K562 (cell line): ENCODE data around the gene KATNAL2. TPM values are rescaled to one million over a fixed set of nuclear protein-coding genes. Genes with fewer than 3 reads are reported as not detected.
A peak's percentile ranks its signal among the peaks of the same experiment; 100 is the strongest.

Source experiments
- ATAC-seq: fragments of 200-7000 bp; cut with Tn5 transposase; 3 replicates; pipeline ENCODE4 v1.9.1; 2020; ENCODE audit warnings: moderate library complexity
- BruUV-seq: library from RNA; stranded (reverse); fragments of 400-500 nt; replicated peaks from 2 replicates; lab custom pipeline; 2021; lab: Mats Ljungman, UMichigan
- CTCF ChIA-PET: fragments of 300-600 bp; formaldehyde crosslinking; extraction: SDS; loops from one replicate; lab custom pipeline; 2021; ENCODE audit warnings: low intra/inter-chr PET ratio; lab: Yijun Ruan, JAX
- POLR2A ChIA-PET: fragments of 300-600, 350-650 bp; sonication (Branson Sonifier 250); formaldehyde crosslinking; extraction: SDS; loops from one replicate; lab custom pipeline; 2021; ENCODE audit warnings: antibody characterized with exemption, inconsistent platforms; lab: Yijun Ruan, JAX
- DNase-seq, 4 experiments: peaks; one replicate each; pipeline versions ENCODE4 v3.0.0 to v3.0.0-alpha.2; 2011 to 2018; ENCODE audit warnings: low spot score in 3 of 4, mixed read lengths in 3 of 4; ENCODE audit errors: extremely low read depth in 1 of 4
- FAIRE-seq: peaks from 2 replicates; lab custom pipeline; 2011; peaks lifted over from hg19 to GRCh38; lab: Jason Lieb, UNC
- H2AFZ ChIP-seq: 2 replicates; pipeline ENCODE4 v1.6.0; 2011; ENCODE audit warnings: low read depth, low read length, control low read depth, inconsistent platforms
- H3K27ac ChIP-seq: fragments of 200-600 bp; 3 replicates; pipeline ENCODE4 v1.8.0; 2011; ENCODE audit warnings: low read depth, mild to moderate bottlenecking, control low read depth, inconsistent platforms, low read length, moderate library complexity, mixed read lengths; ENCODE audit errors: extremely low read depth
- H3K27me3 ChIP-seq, 2 experiments: fragments of 300-600 bp in 1 of 2; 2 replicates in 1 of 2; 3 replicates in 1 of 2; pipeline versions ENCODE4 v1.6.0 to v1.8.0; 2011; ENCODE audit warnings: inconsistent platforms in 2 of 2, low read length in 2 of 2, mild to moderate bottlenecking in 1 of 2, mixed read lengths in 1 of 2, moderate library complexity in 1 of 2; ENCODE audit not compliant: control insufficient read depth in 2 of 2, insufficient read depth in 2 of 2
- H3K36me3 ChIP-seq: fragments of 300-600 bp; 3 replicates; pipeline ENCODE4 v1.8.0; 2011; ENCODE audit warnings: mild to moderate bottlenecking, low read length, inconsistent platforms; ENCODE audit not compliant: control insufficient read depth, insufficient read depth
- H3K4me1 ChIP-seq, 2 experiments: fragments of 200-600 bp in 1 of 2; replicated peaks in 1 of 2; 2 replicates in 1 of 2; 3 replicates in 1 of 2; pipeline versions ENCODE4 v1.5.1 to v1.8.0; 2011; ENCODE audit warnings: inconsistent platforms in 2 of 2, low read length in 2 of 2, mild to moderate bottlenecking in 1 of 2, mixed read lengths in 1 of 2, moderate library complexity in 1 of 2; ENCODE audit not compliant: control insufficient read depth in 2 of 2, insufficient read depth in 2 of 2
- H3K4me2 ChIP-seq: 2 replicates; pipeline ENCODE4 v1.6.1; 2011; ENCODE audit warnings: low read length, control low read depth, inconsistent platforms, mixed read lengths; ENCODE audit not compliant: insufficient read depth
- H3K4me3 ChIP-seq: fragments of 200-600 bp; sonication (generic), shearing (Covaris generic); 2 replicates; pipeline ENCODE4 v1.5.1; 2016; ENCODE audit warnings: control low read depth, inconsistent platforms
- H3K79me2 ChIP-seq: fragments of 200-600 bp; 3 replicates; pipeline ENCODE4 v1.8.0; 2011; ENCODE audit warnings: low read length, inconsistent platforms; ENCODE audit not compliant: control insufficient read depth, insufficient read depth
- H3K9ac ChIP-seq, 2 experiments: 2 replicates each; pipeline versions ENCODE4 v1.6.0 to v1.6.1; 2011; ENCODE audit warnings: low read depth in 2 of 2, low read length in 2 of 2, control low read depth in 1 of 2, inconsistent platforms in 1 of 2, mild to moderate bottlenecking in 1 of 2, mixed read lengths in 1 of 2; ENCODE audit not compliant: insufficient read depth in 1 of 2
- H3K9me1 ChIP-seq: one replicate; pipeline ENCODE4 v1.6.0; 2011; ENCODE audit warnings: inconsistent platforms, mild to moderate bottlenecking, low read length, moderate library complexity; ENCODE audit not compliant: control insufficient read depth, insufficient read depth
- H3K9me3 ChIP-seq: replicated peaks from 2 replicates; pipeline ENCODE4 v1.5.1; 2011; ENCODE audit warnings: low read depth, low read length, inconsistent platforms; ENCODE audit not compliant: control insufficient read depth, insufficient read depth
- H4K20me1 ChIP-seq: replicated peaks from 2 replicates; pipeline ENCODE4 v1.6.1; 2011; ENCODE audit warnings: low read length, inconsistent platforms, mixed read lengths; ENCODE audit not compliant: control insufficient read depth, insufficient read depth
- CBFA2T3 ChIP-seq: fragments of 450-650 bp; IDR thresholded peaks from 2 replicates; pipeline ENCODE4 v1.6.1; 2017
- KAT2B ChIP-seq: IDR thresholded peaks from one replicate; pipeline ENCODE4 v1.6.1; 2012; ENCODE audit warnings: low read depth, mild to moderate bottlenecking, control low read depth, inconsistent platforms, low read length, moderate library complexity
- SRSF7 ChIP-seq: fragments of 200-400 bp; formaldehyde crosslinking; optimal IDR thresholded peaks from 2 replicates; pipeline ENCODE3; 2017; ENCODE audit warnings: mild to moderate bottlenecking, low read depth, low read length
- TSC22D4 ChIP-seq: fragments of 450-650 bp; IDR thresholded peaks from 2 replicates; pipeline ENCODE4 v1.6.1; 2016; ENCODE audit warnings: missing genetic modification characterization, missing biosample characterization, control low read depth
- ZFP36 ChIP-seq: fragments of 150-350 bp; IDR thresholded peaks from 2 replicates; pipeline ENCODE4 v1.6.1; 2018; ENCODE audit warnings: low read length, low read depth; ENCODE audit not compliant: partially characterized antibody
- WGBS: fragments of 100-300 bp; shearing (Covaris generic); methylation state at CpG from one replicate; pipeline ENCODE4 v1.1.6; 2016; ENCODE audit warnings: low coverage, mixed read lengths; ENCODE audit not compliant: insufficient coverage; ENCODE audit errors: missing lambda C conversion rate; 5-methylcytosine and 5-hydroxymethylcytosine counted together
- in situ Hi-C: fragments of 300-500 bp; cut with MboI; formaldehyde crosslinking; loops from 4 replicates; pipeline ENCODE4 v1.15.0; 2018; ENCODE audit warnings: inconsistent platforms, mixed read lengths
- intact Hi-C: fragments of 100-400 bp; cut with micrococcal nuclease; formaldehyde crosslinking; loops from 2 replicates; pipeline ENCODE4 v1.14.2; 2022
- polyA plus RNA-seq, 8 experiments: library from polyadenylated mRNA; depleted of rRNA in 4 of 8; stranded (reverse) in 5 of 8; unstranded in 3 of 8; fragments of >200 nt; fragmentation: Nextera tagmentation in 2 of 8; fragmentation: Illumina TruSeq in 1 of 8; extraction: Ambion mirVana in 2 of 8; extraction: Trizol in 1 of 8; gene quantifications; 2 replicates each; pipeline versions ENCODE4 v1.2.1 to v1.2.3, GENCODE V29; 2011 to 2014; ENCODE audit warnings: inconsistent platforms in 1 of 8, missing spikeins in 1 of 8
- total RNA-seq, 7 experiments: library from RNA; depleted of rRNA in 6 of 7; stranded (reverse); fragments of >200 nt in 6 of 7; fragmentation: Illumina TruSeq in 2 of 7; extraction: Trizol in 2 of 7; gene quantifications; 2 replicates each; pipeline versions ENCODE4 v1.2.1 to v1.2.3, GENCODE V29; 2011 to 2021; ENCODE audit warnings: low replicate concordance in 1 of 7
- TF ChIP-seq, protein P1 (sequence below): fragments of 450-650 bp; IDR thresholded peaks from 2 replicates; pipeline ENCODE4 v1.6.1; 2018; ENCODE audit not compliant: partially characterized antibody

Gene KATNAL2
- total and polyA plus RNA-seq, 9 of the 15 experiments (the other 6 are each of a cell fraction or from before 2014, with no cell fraction given), result 0.08 to 1.2 (median 0.48) TPM

DNA sequence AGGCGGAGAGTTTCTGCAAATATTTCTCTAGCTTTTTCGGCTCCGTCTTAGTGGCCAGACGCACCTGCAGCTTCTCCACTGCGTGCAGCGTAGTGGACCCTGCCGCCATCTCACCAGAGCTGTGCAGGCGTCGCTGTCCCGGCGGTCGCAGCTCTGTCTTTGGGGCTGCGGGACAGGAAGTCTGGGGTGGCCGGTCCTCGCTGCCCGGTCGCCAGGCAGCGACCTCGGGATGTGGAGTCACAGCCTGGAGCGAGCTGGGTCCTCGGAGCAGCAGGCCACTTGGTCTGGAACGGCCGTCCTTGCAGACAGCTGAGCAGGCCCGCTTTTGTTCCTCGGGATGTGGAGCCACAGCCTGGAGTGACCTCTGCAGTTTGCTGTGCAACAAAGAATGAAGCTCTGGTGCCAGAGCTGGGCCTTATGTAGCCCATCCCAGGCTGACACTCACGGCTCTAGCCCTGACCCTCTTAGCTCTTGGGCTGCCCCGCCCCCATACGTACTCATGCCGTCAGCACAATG is 117.8 kb downstream of the KATNAL2 start, which contains the start of gene ELOA2:
TSS of gene ELOA2 (minus strand) at position 466 of the 516 bp plus-strand sequence. CDS start at position 109, 357 bp downstream.
- in situ Hi-C loops, result no loop called here
- H3K9me1 ChIP-seq, result no peaks in the 10 kb centered on the region
- POLR2A ChIA-PET, result no interaction called here
- TF ChIP-seq SRSF7, result no peak
- no peak for TF ChIP-seq KAT2B
- TF ChIP-seq, protein P1, sequence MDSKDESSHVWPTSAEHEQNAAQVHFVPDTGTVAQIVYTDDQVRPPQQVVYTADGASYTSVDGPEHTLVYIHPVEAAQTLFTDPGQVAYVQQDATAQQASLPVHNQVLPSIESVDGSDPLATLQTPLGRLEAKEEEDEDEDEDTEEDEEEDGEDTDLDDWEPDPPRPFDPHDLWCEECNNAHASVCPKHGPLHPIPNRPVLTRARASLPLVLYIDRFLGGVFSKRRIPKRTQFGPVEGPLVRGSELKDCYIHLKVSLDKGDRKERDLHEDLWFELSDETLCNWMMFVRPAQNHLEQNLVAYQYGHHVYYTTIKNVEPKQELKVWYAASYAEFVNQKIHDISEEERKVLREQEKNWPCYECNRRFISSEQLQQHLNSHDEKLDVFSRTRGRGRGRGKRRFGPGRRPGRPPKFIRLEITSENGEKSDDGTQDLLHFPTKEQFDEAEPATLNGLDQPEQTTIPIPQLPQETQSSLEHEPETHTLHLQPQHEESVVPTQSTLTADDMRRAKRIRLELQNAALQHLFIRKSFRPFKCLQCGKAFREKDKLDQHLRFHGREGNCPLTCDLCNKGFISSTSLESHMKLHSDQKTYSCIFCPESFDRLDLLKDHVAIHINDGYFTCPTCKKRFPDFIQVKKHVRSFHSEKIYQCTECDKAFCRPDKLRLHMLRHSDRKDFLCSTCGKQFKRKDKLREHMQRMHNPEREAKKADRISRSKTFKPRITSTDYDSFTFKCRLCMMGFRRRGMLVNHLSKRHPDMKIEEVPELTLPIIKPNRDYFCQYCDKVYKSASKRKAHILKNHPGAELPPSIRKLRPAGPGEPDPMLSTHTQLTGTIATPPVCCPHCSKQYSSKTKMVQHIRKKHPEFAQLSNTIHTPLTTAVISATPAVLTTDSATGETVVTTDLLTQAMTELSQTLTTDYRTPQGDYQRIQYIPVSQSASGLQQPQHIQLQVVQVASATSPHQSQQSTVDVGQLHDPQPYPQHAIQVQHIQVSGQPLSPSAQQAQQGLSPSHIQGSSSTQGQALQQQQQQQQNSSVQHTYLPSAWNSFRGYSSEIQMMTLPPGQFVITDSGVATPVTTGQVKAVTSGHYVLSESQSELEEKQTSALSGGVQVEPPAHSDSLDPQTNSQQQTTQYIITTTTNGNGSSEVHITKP, result no peak
- TF ChIP-seq CBFA2T3, result no peak
- no peak for TF ChIP-seq ZFP36
- TF ChIP-seq TSC22D4, result no peak
- FAIRE-seq (no peak), ATAC-seq (no peak), DNase-seq (peak in 1 of 4 experiments; percentile 7)
- H4K20me1 ChIP-seq, result no peaks in the 10 kb centered on the region
- H3K36me3 ChIP-seq, result no peaks in the 10 kb centered on the region
- BruUV-seq, result no TSS peak
- CTCF ChIA-PET, result no interaction called here
- peaks cover 0 to 7% of the 10 kb centered on the region in 2 experiments; a peak in 2 of 5 replicates for H3K4me1 ChIP-seq
- intact Hi-C loops, result no loop called here
- no peak within 1 kb of the TSS for H3K4me3 ChIP-seq
- H3K27ac ChIP-seq, result no peak within 1 kb of the TSS
- H3K9ac ChIP-seq, result no peak within 1 kb of the TSS
- H2AFZ ChIP-seq, result no peak within 1 kb of the TSS
- no peaks in the 10 kb centered on the region for H3K79me2 ChIP-seq
- H3K4me2 ChIP-seq, result no peak within 1 kb of the TSS
- H3K9me3 ChIP-seq, result no peaks in the 10 kb centered on the region
- H3K27me3 ChIP-seq, result peaks cover 21 to 37% of the 10 kb centered on the region in 2 experiments
- WGBS, result 1% methylated on average over 9 of the region's 29 CpGs
